HTERT RPE-1 (cell line): Measurements from ENCODE around the gene SRM.
"Not testable (repeated sequence)": the region's sequence is repeated elsewhere in the genome, so short reads cannot be mapped to it uniquely, and the experiment has no call there.

Experiments used
- in situ Hi-C: fragments of 300-500 bp; cut with MboI; formaldehyde crosslinking; loops from 4 replicates; pipeline ENCODE4 v1.14.3; 2020; ENCODE audit warnings: low sequenced_read_pairs

SRM gene

GRCh38 chr1:11045428-11046269 is 14.2 kb downstream of the SRM start:
- in situ Hi-C loops: no loop called here

- in situ Hi-C loops: no loop called here
Measured at GRCh38 chr1:11044849-11045427, 14.9 kb downstream of the SRM start.

DNA sequence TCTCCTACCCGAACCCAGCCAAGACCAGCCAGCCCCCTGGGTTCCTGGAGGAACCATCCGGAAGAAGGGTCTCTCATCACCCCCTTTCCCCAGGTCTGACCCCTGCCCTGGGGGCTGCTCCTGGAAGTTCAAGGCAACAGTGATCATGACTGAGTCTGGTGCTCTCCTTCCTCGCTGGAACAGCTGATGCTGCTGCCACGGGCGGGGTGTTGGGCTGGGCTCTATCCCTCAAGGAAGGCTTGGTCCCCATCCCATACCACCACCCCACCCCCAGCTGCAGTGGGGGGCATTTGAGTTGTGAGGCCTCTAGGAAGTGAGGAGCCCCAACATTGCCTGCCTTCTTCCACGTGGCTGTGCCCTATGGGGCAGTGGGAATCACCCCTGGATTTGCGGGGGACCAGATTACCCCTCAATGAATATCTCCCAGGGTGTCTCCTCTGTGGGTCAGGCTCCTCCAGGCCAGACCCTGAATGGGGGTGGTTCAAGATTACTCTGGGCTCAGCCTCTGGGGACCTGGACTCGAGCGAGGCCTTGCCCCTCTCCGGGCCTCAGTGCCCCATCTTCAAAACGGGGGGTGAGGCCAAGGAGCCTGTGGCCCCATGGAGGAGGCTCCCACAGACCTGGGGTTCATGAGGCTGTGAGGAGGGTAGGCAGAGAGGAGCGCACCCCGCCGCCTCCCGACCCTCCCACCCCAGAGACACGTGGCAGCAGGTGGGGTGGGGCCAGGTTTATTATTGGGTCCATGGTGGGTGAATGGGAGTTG is 15.6 kb downstream of the SRM start:
- in situ Hi-C loops: no loop called here

DNA sequence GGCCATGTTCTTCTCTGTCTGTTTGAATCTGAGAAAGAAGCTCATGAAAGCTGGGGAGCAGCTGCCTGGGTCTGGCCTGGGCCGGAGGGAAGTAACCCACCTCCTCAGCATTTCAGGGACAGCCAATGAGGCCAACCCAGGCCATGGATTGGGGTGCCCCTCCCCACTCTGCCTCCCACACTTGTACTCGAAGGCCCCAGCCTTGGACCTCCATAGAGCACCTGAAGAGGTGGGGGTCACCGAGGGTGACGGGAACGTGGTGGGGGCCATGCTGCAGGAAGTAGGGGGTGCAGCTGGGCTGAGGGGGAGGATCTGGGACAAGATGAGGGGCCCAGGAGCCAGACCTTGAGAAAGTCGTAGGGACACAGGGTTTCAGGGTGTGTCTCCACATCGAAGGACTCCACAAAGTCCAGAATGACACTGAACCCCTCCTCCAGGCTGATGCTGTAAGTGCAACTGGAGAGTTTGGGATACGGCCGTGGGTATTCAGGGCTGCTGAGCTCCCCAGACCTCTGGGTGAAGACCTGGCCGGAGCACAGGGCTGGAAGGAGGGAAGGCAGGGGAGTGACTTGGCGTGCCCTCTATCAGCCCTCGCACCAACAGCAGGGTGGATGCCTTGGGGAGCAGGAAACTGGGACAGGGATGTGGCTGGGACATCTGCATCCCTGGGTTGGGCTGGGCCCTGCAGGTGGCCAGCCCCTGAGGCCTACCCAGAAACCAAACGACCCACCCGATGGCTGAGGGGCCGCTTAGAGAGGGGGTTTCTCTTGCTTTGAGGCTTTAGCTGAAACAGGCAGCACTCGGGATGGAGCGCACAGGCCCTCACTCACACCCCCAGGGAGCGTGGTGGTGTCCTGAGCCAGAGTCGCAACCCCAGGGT is 16.6 kb downstream of the SRM start:
- in situ Hi-C loops: no loop called here

DNA sequence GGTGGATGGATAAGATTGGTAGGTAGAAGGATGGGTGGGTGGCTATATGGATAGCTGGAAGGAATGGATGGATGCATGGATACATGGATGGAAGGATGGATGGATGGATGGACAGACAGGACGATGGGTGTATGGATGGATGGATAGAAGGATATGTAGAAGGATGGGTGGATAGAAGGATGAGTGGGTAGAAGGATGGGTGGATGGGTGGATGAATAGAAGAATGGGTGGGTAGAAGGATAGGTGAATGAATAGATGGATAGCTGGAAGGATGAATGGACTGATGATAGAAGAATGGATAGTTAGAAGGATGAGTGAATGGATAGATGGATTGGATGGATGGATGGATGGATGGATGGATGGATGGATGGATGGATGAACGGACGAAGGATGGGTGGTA is 17.8 kb downstream of the SRM start:
- in situ Hi-C loops: no loop called here

DNA sequence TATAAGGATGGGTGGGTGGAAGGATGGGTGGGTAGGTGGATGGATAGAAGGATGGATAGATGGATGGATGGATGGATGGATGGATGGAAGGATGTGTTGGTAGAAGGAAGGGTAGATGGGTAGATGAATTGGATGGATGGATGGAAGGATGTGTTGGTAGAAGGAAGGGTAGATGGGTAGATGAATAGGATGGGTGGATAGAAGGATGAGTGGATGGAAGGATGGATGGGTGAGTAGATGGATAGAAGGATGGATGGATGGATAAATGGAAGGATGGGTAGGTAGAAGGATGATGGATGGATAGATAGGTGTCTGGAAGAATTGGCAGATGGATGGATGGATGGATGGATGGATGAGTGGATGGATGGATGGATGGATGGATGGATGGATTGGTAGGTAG is 18.8 kb downstream of the SRM start:
- in situ Hi-C loops: no loop called here

GRCh38 chr1:11040105-11040429 is 19.8 kb downstream of the SRM start:
- in situ Hi-C loops: not testable (repeated sequence)

GRCh38 chr1:11039351-11040104 is 20.3 kb downstream of the SRM start:
- in situ Hi-C loops: no loop called here

DNA sequence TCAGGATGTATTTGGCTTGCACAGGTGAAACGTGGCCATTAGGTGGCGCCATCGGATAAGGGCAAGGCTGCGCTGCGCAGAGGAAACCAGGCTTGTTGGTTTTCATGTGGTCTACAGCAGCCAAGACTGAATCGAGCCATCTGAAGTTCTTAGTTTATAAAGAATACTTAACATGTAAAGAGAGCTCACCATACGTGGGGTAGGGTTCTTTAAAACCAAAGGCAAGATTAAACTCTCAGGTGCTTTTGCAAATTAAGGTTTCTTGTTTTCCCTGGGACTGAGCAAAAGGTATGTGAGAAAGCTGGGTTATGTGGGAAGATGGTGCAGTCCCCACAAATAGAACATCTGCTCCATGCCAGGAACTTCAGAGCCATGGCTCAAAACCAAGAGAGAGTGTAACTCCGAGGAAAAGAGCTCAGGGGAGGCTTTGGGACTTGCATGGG is 22.1 kb downstream of the SRM start:
- in situ Hi-C loops: no loop called here

GRCh38 chr1:11037019-11037739 is 22.6 kb downstream of the SRM start:
- in situ Hi-C loops: not testable (repeated sequence)

- in situ Hi-C loops: no loop called here
Measured at GRCh38 chr1:11031624-11032262, 28.1 kb downstream of the SRM start.

DNA sequence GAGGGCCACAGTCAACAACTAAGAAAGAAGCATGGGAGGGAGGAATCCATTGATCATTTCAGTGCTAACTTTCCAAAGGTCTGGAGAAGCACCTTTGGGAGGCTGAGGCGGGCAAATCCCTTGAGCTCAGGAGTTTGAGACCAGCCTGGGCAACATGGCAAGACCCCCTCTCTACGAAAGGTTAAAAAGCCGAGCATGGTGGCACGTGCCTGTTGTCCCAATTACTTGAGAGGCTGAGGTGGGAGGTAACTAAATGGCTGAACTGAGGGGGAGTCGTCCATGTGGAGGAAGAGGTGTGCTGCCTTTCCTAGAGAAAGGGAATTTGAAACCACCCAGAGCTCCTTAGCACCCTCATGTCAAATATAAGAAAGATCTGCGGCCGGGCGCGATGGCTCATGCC is 29.0 kb downstream of the SRM start:
- in situ Hi-C loops: no loop called here

GRCh38 chr1:11028018-11028417 is 31.8 kb downstream of the SRM start:
- in situ Hi-C loops: no loop called here

DNA sequence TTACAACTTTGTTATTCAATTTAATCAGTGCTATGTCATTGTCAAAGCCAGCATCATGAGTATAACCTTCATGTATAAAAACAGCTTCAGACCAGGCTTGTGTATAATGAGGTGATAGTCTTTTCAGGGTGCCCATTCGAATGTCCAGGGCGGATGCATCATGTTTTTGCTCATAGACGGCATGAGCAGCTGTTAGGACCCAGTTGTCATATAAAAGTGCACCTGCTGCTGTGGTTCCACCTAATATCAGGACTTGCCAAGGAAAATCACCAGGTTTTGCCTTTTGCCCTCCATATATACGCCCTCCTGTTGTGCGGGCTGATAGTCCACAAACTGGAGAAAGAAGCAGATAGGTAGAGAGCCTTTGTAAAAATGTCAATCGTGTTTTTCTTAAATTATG is 32.5 kb downstream of the SRM start:
- in situ Hi-C loops: no loop called here

GRCh38 chr1:11026903-11027302 is 32.9 kb downstream of the SRM start:
- in situ Hi-C loops: no loop called here

DNA sequence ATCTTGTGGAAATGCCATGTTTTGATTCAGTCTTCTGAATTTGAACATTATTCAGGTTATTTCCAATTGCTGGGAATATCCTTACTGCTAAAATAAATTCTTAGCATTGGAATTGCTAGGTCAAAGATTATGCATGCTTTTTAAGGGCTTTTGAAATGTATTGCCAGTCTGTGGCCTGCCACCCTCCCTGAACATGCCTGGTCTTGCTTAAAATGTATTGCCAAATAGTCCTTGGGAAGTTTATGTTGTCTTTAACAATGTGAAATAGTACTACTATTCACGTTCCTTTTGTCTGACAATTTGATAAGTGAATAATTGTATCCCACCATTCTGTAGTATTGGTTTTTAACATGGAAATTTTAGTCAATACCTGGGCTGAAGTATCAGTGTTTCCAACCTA is 33.8 kb downstream of the SRM start:
- in situ Hi-C loops: no loop called here

DNA sequence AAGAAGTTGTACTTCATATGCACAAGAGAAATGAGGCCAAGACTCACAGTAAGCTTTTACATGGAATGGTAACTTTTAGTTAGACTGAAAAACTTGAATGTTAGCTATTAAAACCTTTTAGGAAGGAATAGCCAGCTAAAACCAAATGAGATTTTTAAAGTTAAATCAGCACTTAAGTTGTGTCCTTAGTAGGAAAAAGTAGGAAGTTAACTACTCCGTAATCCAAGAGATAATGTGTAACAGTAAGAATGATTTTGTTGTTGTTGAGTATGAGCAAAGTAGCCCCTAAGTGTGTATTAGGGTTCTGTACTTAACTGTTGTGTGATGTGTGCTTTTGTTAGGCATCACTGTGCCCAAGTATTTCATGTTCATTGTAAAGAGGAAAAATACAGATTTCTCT is 34.2 kb downstream of the SRM start:
- in situ Hi-C loops: no loop called here

DNA sequence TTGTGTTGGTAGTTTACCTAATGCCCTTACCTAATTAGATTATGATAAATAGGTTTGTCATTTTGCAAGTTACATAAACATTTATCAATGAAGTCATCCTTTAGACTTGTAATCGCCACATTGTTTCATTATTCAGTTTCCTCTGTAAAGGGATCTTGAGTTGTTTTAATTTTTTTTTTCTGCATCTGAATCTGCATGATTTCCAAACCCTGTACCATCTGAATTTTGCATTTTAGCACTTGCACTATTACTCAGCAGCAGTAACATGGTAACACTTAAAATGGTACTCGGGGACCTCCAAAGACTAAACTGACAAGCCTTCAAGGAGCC is 35.0 kb downstream of the SRM start:
- in situ Hi-C loops: no loop called here

GRCh38 chr1:11024154-11024873 is 35.5 kb downstream of the SRM start:
- in situ Hi-C loops: no loop called here
